Trophoblast cell (in vitro differentiated cells and primary cell): ENCODE results near the gene TCL1A.

Experiments used
- DNase-seq, 2 donors: peaks; one replicate each; pipeline ENCODE4 v3.0.0-alpha.2; 2016
- H2AFZ ChIP-seq: 2 replicates; pipeline ENCODE4 v1.6.1; 2013; ENCODE audit warnings: low read length, moderate library complexity, mild to moderate bottlenecking; ENCODE audit not compliant: insufficient read depth, poor library complexity
- H2AK5ac ChIP-seq: 2 replicates; pipeline ENCODE4 v1.6.1; 2013; ENCODE audit warnings: mild to moderate bottlenecking, low read length
- H2BK120ac ChIP-seq: 2 replicates; pipeline ENCODE4 v1.6.1; 2013; ENCODE audit warnings: low read length, mild to moderate bottlenecking, moderate library complexity; ENCODE audit not compliant: insufficient read depth, poor library complexity
- H2BK12ac ChIP-seq: 2 replicates; pipeline ENCODE4 v1.6.1; 2013; ENCODE audit warnings: mild to moderate bottlenecking, low read length, moderate library complexity
- H2BK5ac ChIP-seq: 2 replicates; pipeline ENCODE4 v1.6.1; 2013; ENCODE audit warnings: low read length, low read depth, moderate library complexity, mild to moderate bottlenecking; ENCODE audit not compliant: poor library complexity
- H3K14ac ChIP-seq: 2 replicates; pipeline ENCODE4 v1.6.1; 2013; ENCODE audit warnings: mild to moderate bottlenecking, low read length
- H3K18ac ChIP-seq: 2 replicates; pipeline ENCODE4 v1.6.1; 2013; ENCODE audit warnings: mild to moderate bottlenecking, low read length
- H3K23ac ChIP-seq: 2 replicates; pipeline ENCODE4 v1.6.1; 2013; ENCODE audit warnings: low read length
- H3K27ac ChIP-seq: 2 replicates; pipeline ENCODE4 v1.5.1; 2013; ENCODE audit warnings: low read depth, mild to moderate bottlenecking, inconsistent platforms, low read length, moderate library complexity
- H3K27me3 ChIP-seq: 2 replicates; pipeline ENCODE4 v1.6.1; 2013; ENCODE audit warnings: inconsistent platforms, mild to moderate bottlenecking, low read length, moderate library complexity; ENCODE audit not compliant: insufficient read depth
- H3K36me3 ChIP-seq, 2 experiments: 1 replicate in 1 of 2; 2 replicates in 1 of 2; pipeline ENCODE4 v1.6.1; 2013; ENCODE audit warnings: low read length in 2 of 2, mild to moderate bottlenecking in 2 of 2, moderate library complexity in 1 of 2; ENCODE audit not compliant: insufficient read depth in 2 of 2, control insufficient read depth in 1 of 2
- H3K4ac ChIP-seq: 2 replicates; pipeline ENCODE4 v1.6.1; 2013; ENCODE audit warnings: low read depth, mild to moderate bottlenecking, low read length, moderate library complexity
- H3K4me1 ChIP-seq, 2 experiments: 1 replicate in 1 of 2; 2 replicates in 1 of 2; pipeline ENCODE4 v1.6.1; 2013; ENCODE audit warnings: low read length in 2 of 2, mild to moderate bottlenecking in 2 of 2, moderate library complexity in 1 of 2; ENCODE audit not compliant: insufficient read depth in 2 of 2, control insufficient read depth in 1 of 2
- H3K4me2 ChIP-seq: 2 replicates; pipeline ENCODE4 v1.6.1; 2013; ENCODE audit warnings: inconsistent platforms, mild to moderate bottlenecking, low read length, moderate library complexity
- H3K4me3 ChIP-seq: 2 replicates; pipeline ENCODE4 v1.5.1; 2013; ENCODE audit warnings: mild to moderate bottlenecking, low read depth, low read length, inconsistent platforms
- H3K79me1 ChIP-seq: one replicate; pipeline ENCODE4 v1.6.1; 2013; ENCODE audit warnings: low read length
- H3K79me2 ChIP-seq: 2 replicates; pipeline ENCODE4 v1.6.1; 2013; ENCODE audit warnings: low read length, mild to moderate bottlenecking; ENCODE audit not compliant: control insufficient read depth, insufficient read depth, poor library complexity
- H3K9ac ChIP-seq: 2 replicates; pipeline ENCODE4 v1.6.1; 2013; ENCODE audit warnings: mild to moderate bottlenecking, low read length
- H3K9me3 ChIP-seq: 2 replicates; pipeline ENCODE4 v1.6.1; 2013; ENCODE audit warnings: low read depth, mild to moderate bottlenecking, control low read depth, inconsistent platforms, low read length; ENCODE audit not compliant: insufficient read depth
- H4K12ac ChIP-seq: 2 replicates; pipeline ENCODE4 v1.6.1; 2013; ENCODE audit warnings: low read depth, mild to moderate bottlenecking, low read length, moderate library complexity
- H4K8ac ChIP-seq: 2 replicates; pipeline ENCODE4 v1.6.1; 2013; ENCODE audit warnings: low read depth, mild to moderate bottlenecking, low read length, moderate library complexity
- H4K91ac ChIP-seq: one replicate; pipeline ENCODE4 v1.6.1; 2013; ENCODE audit warnings: low read depth, mild to moderate bottlenecking, low read length, moderate library complexity
- WGBS: extraction: QIAGEN DNeasy Blood & Tissue Kit; methylation state at CpG from one replicate; pipeline ENCODE4 v1.1.7; 2013; ENCODE audit warnings: missing lambda C conversion rate; ENCODE audit not compliant: insufficient read length, insufficient coverage; ENCODE audit errors: extremely low coverage; 5-methylcytosine and 5-hydroxymethylcytosine counted together

Gene TCL1A

GRCh38 chr14:95701846-95702221, 12.1 kb downstream of the TCL1A start:
- Histone ChIP-seq H3K9ac (no peak overlapping the region), H3K4me2 (no peak overlapping the region), H4K8ac (no peak overlapping the region), H3K36me3 (no peaks in the 10 kb centered on the region), H3K4ac (no peak overlapping the region), H4K91ac (no peak overlapping the region), H2BK12ac (no peak overlapping the region), H3K18ac (no peak overlapping the region), H3K14ac (no peak overlapping the region), H3K4me1 (peaks cover 0 to 2% of the 10 kb centered on the region in 2 experiments), H3K27ac (no peak overlapping the region), H3K27me3 (no peaks in the 10 kb centered on the region), H4K12ac (no peak overlapping the region), H2AK5ac (no peak overlapping the region), H2AFZ (no peak overlapping the region), H3K79me1 (no peaks in the 10 kb centered on the region), H3K23ac (no peak overlapping the region), H3K4me3 (no peak overlapping the region), H2BK120ac (no peak overlapping the region), H3K79me2 (no peaks in the 10 kb centered on the region), H2BK5ac (no peak overlapping the region), H3K9me3 (no peaks in the 10 kb centered on the region)
- WGBS: no CpG with 5 or more reads among the region's 4 CpGs
- no peak for DNase-seq

GRCh38 chr14:95700221-95700976, 13.5 kb downstream of the TCL1A start:
- no CpG with 5 or more reads among the region's 5 CpGs for WGBS
- no peak overlapping the region for H3K18ac ChIP-seq
- no peak overlapping the region for H3K4me3 ChIP-seq
- no peak overlapping the region for H4K8ac ChIP-seq
- no peak overlapping the region for H3K14ac ChIP-seq
- no peaks in the 10 kb centered on the region for H3K79me1 ChIP-seq
- no peak overlapping the region for H2BK120ac ChIP-seq
- no peak overlapping the region for H2AFZ ChIP-seq
- no peak overlapping the region for H3K27ac ChIP-seq
- H4K12ac ChIP-seq: no peak overlapping the region
- H4K91ac ChIP-seq: no peak overlapping the region
- no peaks in the 10 kb centered on the region for H3K9me3 ChIP-seq
- H3K23ac ChIP-seq: no peak overlapping the region
- H3K27me3 ChIP-seq: no peaks in the 10 kb centered on the region
- H2AK5ac ChIP-seq: no peak overlapping the region
- no peak overlapping the region for H3K9ac ChIP-seq
- no peak overlapping the region for H2BK12ac ChIP-seq
- no peaks in the 10 kb centered on the region for H3K79me2 ChIP-seq
- H2BK5ac ChIP-seq: no peak overlapping the region
- H3K4ac ChIP-seq: no peak overlapping the region
- peaks cover 0 to 2% of the 10 kb centered on the region in 2 experiments for H3K4me1 ChIP-seq
- no peak for DNase-seq
- H3K4me2 ChIP-seq: no peak overlapping the region
- no peaks in the 10 kb centered on the region for H3K36me3 ChIP-seq

GRCh38 chr14:95699412-95699811, 14.5 kb downstream of the TCL1A start:
- Histone ChIP-seq H3K27ac (no peak overlapping the region), H3K9me3 (no peaks in the 10 kb centered on the region), H3K14ac (no peak overlapping the region), H3K4ac (no peak overlapping the region), H3K9ac (no peak overlapping the region), H2BK120ac (no peak overlapping the region), H3K79me1 (no peaks in the 10 kb centered on the region), H3K4me2 (no peak overlapping the region), H3K79me2 (no peaks in the 10 kb centered on the region), H2BK5ac (no peak overlapping the region), H2AK5ac (no peak overlapping the region), H3K36me3 (no peaks in the 10 kb centered on the region), H4K8ac (no peak overlapping the region), H3K27me3 (no peaks in the 10 kb centered on the region), H3K4me1 (peaks cover 0 to 2% of the 10 kb centered on the region in 2 experiments), H3K4me3 (no peak overlapping the region), H2BK12ac (no peak overlapping the region), H2AFZ (no peak overlapping the region), H3K23ac (no peak overlapping the region), H3K18ac (no peak overlapping the region), H4K12ac (no peak overlapping the region), H4K91ac (no peak overlapping the region)
- no CpG with 5 or more reads among the region's 5 CpGs for WGBS
- no peak for DNase-seq

- Histone ChIP-seq H3K4ac (no peak overlapping the region), H3K27me3 (no peaks in the 10 kb centered on the region), H2BK12ac (no peak overlapping the region), H2BK120ac (no peak overlapping the region), H3K79me1 (no peaks in the 10 kb centered on the region), H3K18ac (no peak overlapping the region), H3K23ac (no peak overlapping the region), H2AFZ (no peak overlapping the region), H3K9me3 (no peaks in the 10 kb centered on the region), H3K9ac (no peak overlapping the region), H3K4me2 (no peak overlapping the region), H3K4me1 (peaks cover 0 to 2% of the 10 kb centered on the region in 2 experiments), H3K14ac (no peak overlapping the region), H4K91ac (no peak overlapping the region), H3K27ac (no peak overlapping the region), H4K12ac (no peak overlapping the region), H3K4me3 (no peak overlapping the region), H2AK5ac (no peak overlapping the region), H2BK5ac (no peak overlapping the region), H4K8ac (no peak overlapping the region), H3K79me2 (no peaks in the 10 kb centered on the region), H3K36me3 (no peaks in the 10 kb centered on the region)
- DNase-seq: no peak
These were observed 15.6 kb downstream of the TCL1A start for GRCh38 chr14:95698287-95698686.
